ENCODE measurements around the gene LRP1B. TPM values are rescaled to one million over a fixed set of nuclear protein-coding genes. Genes with fewer than 3 reads are reported as not detected.

LRP1B gene
- total RNA-seq, 1 experiment from 2014 or later: 0.21 TPM

DNA sequence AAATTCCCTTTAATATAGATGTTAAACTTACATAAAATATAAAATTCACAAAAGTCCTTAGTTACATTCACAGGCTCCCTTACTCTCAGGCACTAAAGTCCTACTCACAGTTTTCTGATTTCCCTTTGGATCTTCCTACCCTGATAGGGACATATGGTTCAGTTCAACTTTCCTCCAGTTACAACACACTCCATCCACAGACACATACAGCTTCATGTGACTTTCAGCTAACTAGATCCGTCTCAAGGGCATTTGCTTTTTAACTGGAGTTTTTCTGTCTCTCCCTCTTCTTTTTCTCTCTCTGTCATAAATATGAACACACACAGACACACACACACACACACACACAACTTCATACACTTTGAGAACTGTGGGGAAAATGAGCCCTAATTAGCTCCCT, 419.2 kb downstream of the LRP1B start:
- TF ChIP-seq, protein P1, sequence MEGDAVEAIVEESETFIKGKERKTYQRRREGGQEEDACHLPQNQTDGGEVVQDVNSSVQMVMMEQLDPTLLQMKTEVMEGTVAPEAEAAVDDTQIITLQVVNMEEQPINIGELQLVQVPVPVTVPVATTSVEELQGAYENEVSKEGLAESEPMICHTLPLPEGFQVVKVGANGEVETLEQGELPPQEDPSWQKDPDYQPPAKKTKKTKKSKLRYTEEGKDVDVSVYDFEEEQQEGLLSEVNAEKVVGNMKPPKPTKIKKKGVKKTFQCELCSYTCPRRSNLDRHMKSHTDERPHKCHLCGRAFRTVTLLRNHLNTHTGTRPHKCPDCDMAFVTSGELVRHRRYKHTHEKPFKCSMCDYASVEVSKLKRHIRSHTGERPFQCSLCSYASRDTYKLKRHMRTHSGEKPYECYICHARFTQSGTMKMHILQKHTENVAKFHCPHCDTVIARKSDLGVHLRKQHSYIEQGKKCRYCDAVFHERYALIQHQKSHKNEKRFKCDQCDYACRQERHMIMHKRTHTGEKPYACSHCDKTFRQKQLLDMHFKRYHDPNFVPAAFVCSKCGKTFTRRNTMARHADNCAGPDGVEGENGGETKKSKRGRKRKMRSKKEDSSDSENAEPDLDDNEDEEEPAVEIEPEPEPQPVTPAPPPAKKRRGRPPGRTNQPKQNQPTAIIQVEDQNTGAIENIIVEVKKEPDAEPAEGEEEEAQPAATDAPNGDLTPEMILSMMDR (IDR thresholded peaks at IDR 0.05; ENCODE audit: unreplicated experiment): no peak
- intact Hi-C loops (cut with micrococcal nuclease; ENCODE audit: unreplicated experiment): no loop called here
- BruUV-seq (replicated peaks): no TSS peak

DNA sequence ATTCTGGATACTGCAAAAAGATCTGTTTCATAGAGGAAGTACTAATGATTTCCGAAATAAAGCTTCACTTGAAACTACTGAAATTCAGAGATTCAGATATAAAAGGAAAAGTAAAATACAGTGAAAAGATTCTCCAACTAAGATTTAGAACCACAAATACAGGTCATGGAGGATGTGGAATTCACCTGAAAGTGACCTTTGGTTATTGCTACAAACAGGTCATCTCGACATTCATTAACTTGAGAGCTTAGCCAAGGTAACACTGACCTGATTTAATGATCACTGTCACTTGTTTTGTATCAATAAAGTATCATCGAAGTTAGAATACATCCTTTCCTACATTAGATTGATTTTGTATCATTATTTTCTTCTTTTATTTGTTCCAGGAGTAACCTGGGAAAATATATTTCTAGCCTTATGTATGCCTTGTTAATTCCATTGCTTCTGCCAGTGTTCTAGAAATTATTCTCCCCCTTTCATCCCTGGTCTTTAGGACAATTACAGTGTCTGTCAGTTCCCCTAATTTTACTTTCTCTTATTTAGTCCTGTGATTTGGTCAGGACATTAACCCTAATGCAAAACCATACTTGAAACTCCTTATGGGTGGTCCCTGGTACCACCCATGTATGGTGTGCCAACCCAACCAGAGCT, 420.1 kb downstream of the LRP1B start:
- Mint-ChIP-seq H3K27ac (ENCODE audit: unreplicated experiment) (no peak overlapping the region), H3K27me3 (ENCODE audit: unreplicated experiment) (no peaks in the 10 kb centered on the region), H3K9me3 (ENCODE audit: low read depth, unreplicated experiment) (no peaks in the 10 kb centered on the region), H3K36me3 (ENCODE audit: insufficient read depth, unreplicated experiment) (no peaks in the 10 kb centered on the region), H3K4me1 (ENCODE audit: low read depth, unreplicated experiment) (no peaks in the 10 kb centered on the region), H3K4me3 (ENCODE audit: low read depth, unreplicated experiment) (no peak overlapping the region)
- intact Hi-C loops (cut with micrococcal nuclease; ENCODE audit: unreplicated experiment): no loop called here
- CTCF ChIA-PET: no interaction called here
- no TSS peak for BruUV-seq (replicated peaks)
- DNase-seq: no peak
- TF ChIP-seq, protein P1 (IDR thresholded peaks at IDR 0.05; ENCODE audit: unreplicated experiment): no peak

More for the DNA sequence above, 419.2 kb downstream of the LRP1B start:
- Mint-ChIP-seq H3K4me3 (ENCODE audit: low read depth, unreplicated experiment) (no peak overlapping the region), H3K27ac (ENCODE audit: unreplicated experiment) (no peak overlapping the region), H3K36me3 (ENCODE audit: insufficient read depth, unreplicated experiment) (no peaks in the 10 kb centered on the region), H3K27me3 (ENCODE audit: unreplicated experiment) (no peaks in the 10 kb centered on the region), H3K9me3 (ENCODE audit: low read depth, unreplicated experiment) (no peaks in the 10 kb centered on the region), H3K4me1 (ENCODE audit: low read depth, unreplicated experiment) (no peaks in the 10 kb centered on the region)
- DNase-seq: no peak
- CTCF ChIA-PET: no interaction called here

GRCh38 chr2:141709756-141710155, 421.1 kb downstream of the LRP1B start:
- H3K36me3 Mint-ChIP-seq (ENCODE audit: insufficient read depth, unreplicated experiment): no peaks in the 10 kb centered on the region
- intact Hi-C loops (cut with micrococcal nuclease; ENCODE audit: unreplicated experiment): no loop called here
- no peaks in the 10 kb centered on the region for H3K9me3 Mint-ChIP-seq (ENCODE audit: low read depth, unreplicated experiment)
- H3K4me3 Mint-ChIP-seq (ENCODE audit: low read depth, unreplicated experiment): no peak overlapping the region
- BruUV-seq (replicated peaks): no TSS peak
- DNase-seq: no peak
- no peaks in the 10 kb centered on the region for H3K4me1 Mint-ChIP-seq (ENCODE audit: low read depth, unreplicated experiment)
- TF ChIP-seq, protein P1 (IDR thresholded peaks at IDR 0.05; ENCODE audit: unreplicated experiment): no peak
- no peak overlapping the region for H3K27ac Mint-ChIP-seq (ENCODE audit: unreplicated experiment)
- H3K27me3 Mint-ChIP-seq (ENCODE audit: unreplicated experiment): no peaks in the 10 kb centered on the region
- CTCF ChIA-PET: no interaction called here

- Mint-ChIP-seq H3K27me3 (ENCODE audit: unreplicated experiment) (no peaks in the 10 kb centered on the region), H3K4me1 (ENCODE audit: low read depth, unreplicated experiment) (no peaks in the 10 kb centered on the region), H3K36me3 (ENCODE audit: insufficient read depth, unreplicated experiment) (no peaks in the 10 kb centered on the region), H3K4me3 (ENCODE audit: low read depth, unreplicated experiment) (no peak overlapping the region), H3K27ac (ENCODE audit: unreplicated experiment) (no peak overlapping the region), H3K9me3 (ENCODE audit: low read depth, unreplicated experiment) (peaks cover 3% of the 10 kb centered on the region)
- BruUV-seq (replicated peaks): no TSS peak
- TF ChIP-seq, protein P1 (IDR thresholded peaks at IDR 0.05; ENCODE audit: unreplicated experiment): no peak
- CTCF ChIA-PET: no interaction called here
- intact Hi-C loops (cut with micrococcal nuclease; ENCODE audit: unreplicated experiment): no loop called here
- DNase-seq: no peak
These were observed 423.3 kb downstream of the LRP1B start for GRCh38 chr2:141707486-141707885.
